Endothelial cell of hepatic sinusoid (primary cell): ENCODE measurements around the gene PIGA.

Experiments
- in situ Hi-C: cut with HindIII; loops from 2 replicates; pipeline ENCODE4 v1.10.0; 2017; ENCODE audit warnings: low sequenced_read_pairs

The PIGA gene

GRCh38 chrX:15335135-15336022, at the start of gene PIGA:
Gene PIGA (minus strand): TSS chrX:15335523. CDS start chrX:15331930, 3,593 bp downstream.
- in situ Hi-C loops: loop anchor here (5.0 kb wide), 1 partner anchor 37 kb away; no protein-coding TSS in a partner anchor

- in situ Hi-C loops: no loop called here
These were observed 49.0 kb upstream of the PIGA start, which contains the start of gene VEGFD for GRCh38 chrX:15384304-15384703. Gene VEGFD (minus strand): TSS chrX:15384413. CDS start chrX:15383946, 467 bp downstream.

- in situ Hi-C loops: no loop called here
These were observed 47.5 kb upstream of the PIGA start for GRCh38 chrX:15382813-15383212.

GRCh38 chrX:15376956-15377355, 41.6 kb upstream of the PIGA start:
- in situ Hi-C loops: no loop called here

GRCh38 chrX:15373976-15374375, 38.7 kb upstream of the PIGA start:
- in situ Hi-C loops: loop anchor here (5.0 kb wide), 1 partner anchor 37 kb away; the partner anchor contains the start of gene PIGA

- in situ Hi-C loops: no loop called here
These were observed 31.4 kb upstream of the PIGA start for GRCh38 chrX:15366506-15367352.

GRCh38 chrX:15359701-15360100, 24.4 kb upstream of the PIGA start:
- in situ Hi-C loops: no loop called here

GRCh38 chrX:15358533-15358932, 23.2 kb upstream of the PIGA start:
- in situ Hi-C loops: no loop called here

GRCh38 chrX:15356444-15356843, 21.1 kb upstream of the PIGA start:
- in situ Hi-C loops: no loop called here

GRCh38 chrX:15350329-15350996, 15.1 kb upstream of the PIGA start:
- in situ Hi-C loops: no loop called here

- in situ Hi-C loops: no loop called here
These were observed 13.7 kb upstream of the PIGA start for GRCh38 chrX:15349046-15349445.

- in situ Hi-C loops: no loop called here
These were observed 10.7 kb upstream of the PIGA start for GRCh38 chrX:15345976-15346375.

- in situ Hi-C loops: no loop called here
These were observed 8.8 kb upstream of the PIGA start for GRCh38 chrX:15344106-15344505.

- in situ Hi-C loops: no loop called here
These were observed 7.8 kb upstream of the PIGA start for GRCh38 chrX:15343075-15343476.

GRCh38 chrX:15340867-15341266, 5.5 kb upstream of the PIGA start:
- in situ Hi-C loops: no loop called here

- in situ Hi-C loops: loop anchor here (5.0 kb wide), 1 partner anchor 36 kb away; no protein-coding TSS in a partner anchor
These were observed 695 bp upstream of the PIGA start for GRCh38 chrX:15336023-15336413.

GRCh38 chrX:15334561-15334960, 762 bp downstream of the PIGA start:
- in situ Hi-C loops: no loop called here

- in situ Hi-C loops: no loop called here
These were observed 6.5 kb downstream of the PIGA start for GRCh38 chrX:15328821-15329220.

- in situ Hi-C loops: no loop called here
These were observed 7.2 kb downstream of the PIGA start for GRCh38 chrX:15328131-15328530.

GRCh38 chrX:15322472-15322871, 12.9 kb downstream of the PIGA start:
- in situ Hi-C loops: no loop called here

GRCh38 chrX:15322072-15322471, 13.3 kb downstream of the PIGA start:
- in situ Hi-C loops: no loop called here
